GM12872 (cell line): ENCODE data around the gene LAMA5.

Experiments
- TF ChIP-seq, protein P1 (sequence below): IDR thresholded peaks from 3 replicates; pipeline ENCODE4 v1.5.1; 2011; ENCODE audit warnings: low read depth, mild to moderate bottlenecking, low read length, moderate library complexity; ENCODE audit not compliant: insufficient read depth

LAMA5 gene

DNA sequence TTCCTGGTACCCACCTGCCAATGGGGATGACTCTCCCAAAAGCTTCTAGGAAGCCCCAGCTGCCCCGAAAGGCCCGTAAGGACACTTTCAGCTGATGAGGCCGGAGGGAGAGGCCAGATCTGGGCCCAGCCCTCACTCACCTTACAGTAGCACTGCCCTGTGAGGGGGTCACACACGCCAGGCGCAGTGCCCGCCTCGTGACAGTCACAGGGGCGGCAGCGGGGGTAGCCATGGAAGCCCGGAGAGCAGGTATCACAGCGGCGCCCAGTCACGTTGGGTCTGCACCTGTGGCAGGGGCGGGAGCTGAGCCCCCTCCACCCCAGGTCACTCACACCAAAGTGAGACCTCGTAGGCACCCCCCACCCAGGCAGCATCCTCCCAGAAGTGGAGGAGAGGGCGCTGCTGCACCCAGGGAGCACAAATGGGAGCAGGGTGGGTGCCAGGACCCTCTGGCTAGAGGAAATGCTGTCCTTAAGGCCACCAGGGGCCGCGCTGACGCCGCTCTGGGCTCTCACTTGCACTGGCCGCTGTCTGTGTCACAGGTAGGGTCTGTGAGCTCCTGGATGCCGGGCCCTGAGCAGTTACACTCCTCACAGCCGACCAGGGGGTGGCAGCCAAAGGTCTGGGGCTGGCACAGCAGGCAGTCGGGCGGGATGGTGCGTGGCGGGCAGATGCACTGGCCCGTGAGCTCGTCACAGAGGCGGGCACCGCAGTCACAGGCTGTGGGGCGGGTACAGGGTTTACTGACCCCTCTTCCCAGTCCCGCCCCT, 39.2 kb downstream of the LAMA5 start:
- TF ChIP-seq, protein P1, sequence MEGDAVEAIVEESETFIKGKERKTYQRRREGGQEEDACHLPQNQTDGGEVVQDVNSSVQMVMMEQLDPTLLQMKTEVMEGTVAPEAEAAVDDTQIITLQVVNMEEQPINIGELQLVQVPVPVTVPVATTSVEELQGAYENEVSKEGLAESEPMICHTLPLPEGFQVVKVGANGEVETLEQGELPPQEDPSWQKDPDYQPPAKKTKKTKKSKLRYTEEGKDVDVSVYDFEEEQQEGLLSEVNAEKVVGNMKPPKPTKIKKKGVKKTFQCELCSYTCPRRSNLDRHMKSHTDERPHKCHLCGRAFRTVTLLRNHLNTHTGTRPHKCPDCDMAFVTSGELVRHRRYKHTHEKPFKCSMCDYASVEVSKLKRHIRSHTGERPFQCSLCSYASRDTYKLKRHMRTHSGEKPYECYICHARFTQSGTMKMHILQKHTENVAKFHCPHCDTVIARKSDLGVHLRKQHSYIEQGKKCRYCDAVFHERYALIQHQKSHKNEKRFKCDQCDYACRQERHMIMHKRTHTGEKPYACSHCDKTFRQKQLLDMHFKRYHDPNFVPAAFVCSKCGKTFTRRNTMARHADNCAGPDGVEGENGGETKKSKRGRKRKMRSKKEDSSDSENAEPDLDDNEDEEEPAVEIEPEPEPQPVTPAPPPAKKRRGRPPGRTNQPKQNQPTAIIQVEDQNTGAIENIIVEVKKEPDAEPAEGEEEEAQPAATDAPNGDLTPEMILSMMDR, result no peak

DNA sequence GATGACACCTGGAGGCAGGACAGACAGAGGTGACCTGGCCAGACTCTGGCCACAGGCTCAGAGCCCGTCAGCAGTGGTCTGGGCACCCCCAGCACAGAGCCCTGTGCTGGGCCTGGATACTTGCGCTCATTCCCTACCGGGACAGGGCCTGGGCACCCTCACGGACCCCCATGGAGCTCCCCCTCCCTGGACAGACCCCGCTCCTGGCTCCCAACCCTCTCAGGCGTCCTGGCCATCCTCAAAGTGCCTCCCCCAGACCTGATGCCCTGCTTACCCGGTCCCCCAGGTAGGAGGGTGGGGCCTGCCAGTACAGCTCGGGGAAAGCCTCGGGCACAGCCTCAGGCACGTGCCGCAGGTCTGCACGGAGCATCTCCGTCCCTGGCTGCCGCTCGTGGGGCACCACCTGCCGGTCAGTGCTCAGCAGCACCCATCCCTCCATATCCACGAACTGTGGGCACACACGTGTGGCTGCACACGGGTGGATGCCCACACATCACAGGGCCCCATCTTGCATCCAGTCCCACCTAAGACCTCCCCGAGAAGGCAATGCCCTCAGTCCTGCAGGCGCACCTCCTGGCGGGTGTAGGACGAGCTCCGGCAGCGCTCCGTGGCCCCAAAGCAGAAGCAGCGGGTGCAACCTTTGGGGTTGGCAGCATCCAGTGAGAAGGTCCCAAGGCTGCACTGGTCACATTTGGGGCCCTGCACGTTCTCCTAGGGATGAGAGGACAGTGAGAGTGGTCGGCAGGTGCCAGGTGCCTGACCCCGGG, 40.0 kb downstream of the LAMA5 start:
- TF ChIP-seq, protein P1, result no peak

DNA sequence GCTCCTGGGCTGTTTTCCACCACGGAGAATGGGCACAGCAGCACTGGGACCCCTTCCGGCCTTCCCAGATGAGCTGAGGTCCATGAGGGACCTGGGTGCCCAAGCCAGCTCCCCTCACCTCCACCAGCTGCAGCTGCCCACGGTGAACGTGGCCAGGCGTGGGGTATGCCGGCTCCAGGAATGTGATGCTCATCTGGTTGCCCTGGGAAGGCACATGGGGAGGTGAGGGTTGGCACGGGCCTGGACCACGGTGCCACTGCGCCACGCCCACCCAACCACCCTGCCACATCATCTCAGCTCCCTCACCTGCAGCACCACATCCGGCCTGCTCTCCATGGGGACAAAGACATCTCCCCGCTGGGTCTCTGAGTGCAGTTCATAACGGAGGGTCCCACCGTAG, 40.6 kb downstream of the LAMA5 start:
- TF ChIP-seq, protein P1, result no peak

DNA sequence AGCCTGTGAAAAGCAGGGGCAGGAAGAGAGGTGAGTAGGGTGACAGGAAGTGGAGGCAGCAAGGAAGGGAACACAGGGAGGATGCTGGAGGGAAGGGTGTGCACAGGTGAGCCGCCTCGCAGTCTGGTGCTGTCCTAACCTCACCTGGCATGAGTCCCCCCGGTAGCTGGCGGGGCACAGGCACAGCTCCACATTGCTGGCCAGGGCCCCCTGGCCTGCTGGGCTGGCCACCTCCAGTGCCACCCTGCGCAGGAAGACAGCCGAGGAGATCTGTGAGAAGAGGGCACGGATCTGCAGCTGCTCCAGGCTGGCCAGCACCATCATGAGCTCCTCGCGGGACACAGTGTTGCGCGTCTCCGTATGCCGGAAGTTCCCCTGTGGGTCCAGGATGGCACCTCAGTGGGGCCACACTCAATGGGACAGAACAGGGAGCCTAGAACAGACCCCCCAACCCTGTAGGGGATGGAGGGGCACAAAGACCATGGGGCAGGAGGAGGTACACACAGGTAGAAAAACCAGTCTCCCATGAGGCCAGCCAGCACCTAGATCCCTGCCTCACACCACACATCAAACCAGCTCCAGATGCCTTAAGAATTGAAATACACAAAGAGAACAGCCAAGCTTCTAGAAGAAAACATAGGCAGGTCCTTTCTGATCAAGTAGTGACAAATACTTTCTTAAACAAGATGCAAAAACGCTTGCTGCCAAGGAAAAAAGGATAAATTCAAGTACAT, 41.8 kb downstream of the LAMA5 start:
- TF ChIP-seq, protein P1, result no peak

DNA sequence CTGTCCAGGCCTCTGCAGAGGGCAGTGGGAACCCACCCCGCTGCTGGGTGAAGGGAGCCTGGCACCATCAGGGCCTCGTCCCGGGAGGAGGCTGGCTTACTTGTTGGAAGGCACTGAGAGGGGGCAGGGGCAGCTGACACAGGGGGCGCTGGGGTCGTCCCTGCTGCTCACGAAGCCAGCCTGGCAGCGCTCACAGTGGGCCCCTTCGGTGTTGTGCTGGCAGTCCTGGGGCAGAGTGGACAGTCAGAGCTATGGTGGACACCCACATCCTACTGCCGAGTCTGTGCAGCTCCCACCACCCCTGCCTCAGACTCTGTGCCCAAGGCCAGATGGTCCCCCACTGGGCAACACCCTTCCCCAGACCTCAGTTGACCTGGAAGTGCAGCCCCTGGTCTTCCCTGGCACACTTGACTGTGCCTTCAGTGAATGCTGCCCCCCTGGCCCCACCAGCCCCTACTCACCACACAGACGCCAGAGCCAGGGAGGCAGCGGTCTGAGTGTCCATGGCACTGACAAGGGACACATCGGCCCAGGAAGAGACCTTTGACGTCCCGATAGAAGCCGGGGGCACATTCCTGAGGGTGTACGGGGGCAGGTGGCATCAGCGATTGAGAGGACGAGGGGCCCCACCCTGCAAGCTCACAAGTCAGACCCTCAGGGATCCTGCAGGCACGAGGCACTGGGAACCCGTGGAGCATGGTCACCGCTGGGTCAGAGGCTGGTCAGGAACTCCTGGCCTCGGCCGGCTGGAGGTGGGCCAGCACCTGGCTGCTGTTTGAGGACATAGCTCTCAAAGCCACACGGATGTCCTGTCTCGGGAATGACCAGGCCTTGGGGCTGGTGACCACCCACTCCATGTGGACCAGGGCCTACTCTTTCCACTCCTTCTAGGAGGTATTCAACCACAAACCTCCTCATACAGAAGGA, 42.9 kb downstream of the LAMA5 start:
- TF ChIP-seq, protein P1, result no peak

DNA sequence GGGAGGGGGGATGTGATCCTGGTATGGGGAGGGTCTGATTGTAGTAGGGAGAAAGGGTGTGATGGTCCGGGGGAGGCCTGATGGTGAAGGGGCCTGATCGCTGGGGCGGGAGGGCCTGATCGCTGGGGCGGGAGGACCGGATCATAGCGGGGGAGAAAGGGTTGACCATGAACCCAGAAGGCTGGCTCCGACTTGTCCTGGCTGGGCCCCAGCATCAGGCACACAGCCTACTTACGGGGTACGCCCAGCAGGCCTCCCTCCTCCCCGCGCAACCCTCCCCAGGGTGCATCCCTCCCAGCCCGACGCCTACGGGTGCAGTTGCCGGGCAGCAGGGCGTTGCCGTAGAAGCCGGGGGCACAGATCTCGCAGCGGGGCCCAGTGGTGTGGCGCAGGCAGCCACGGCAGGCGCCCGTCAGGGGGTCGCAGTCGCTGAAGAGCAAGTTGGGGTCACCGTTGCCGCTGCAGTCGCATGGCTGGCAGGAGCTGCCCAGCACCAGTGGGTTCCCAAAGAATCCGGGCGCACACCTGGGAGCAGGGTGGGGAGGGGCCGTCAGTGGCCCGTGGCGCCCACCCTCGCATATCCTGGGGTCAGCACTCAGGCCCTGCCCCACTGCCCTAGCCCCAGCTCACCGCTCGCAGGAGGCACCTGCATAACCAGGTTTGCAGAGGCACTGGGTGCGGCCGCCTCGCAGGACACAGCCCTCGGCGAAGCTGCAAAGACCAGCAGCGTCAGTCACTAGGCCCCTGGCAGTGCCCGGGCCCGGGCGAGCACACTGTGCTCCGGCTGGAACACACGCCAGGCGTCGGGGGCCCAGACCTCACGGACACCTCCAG, 43.7 kb downstream of the LAMA5 start:
- TF ChIP-seq, protein P1, result no peak
